Measurements from ENCODE around the gene CGNL1. TPM values are rescaled to one million over a fixed set of nuclear protein-coding genes. Genes with fewer than 3 reads are reported as not detected.

The CGNL1 gene
- total RNA-seq, 4 donors from 2014 or later: 9.6 to 21.3 (median 13.1) TPM

DNA sequence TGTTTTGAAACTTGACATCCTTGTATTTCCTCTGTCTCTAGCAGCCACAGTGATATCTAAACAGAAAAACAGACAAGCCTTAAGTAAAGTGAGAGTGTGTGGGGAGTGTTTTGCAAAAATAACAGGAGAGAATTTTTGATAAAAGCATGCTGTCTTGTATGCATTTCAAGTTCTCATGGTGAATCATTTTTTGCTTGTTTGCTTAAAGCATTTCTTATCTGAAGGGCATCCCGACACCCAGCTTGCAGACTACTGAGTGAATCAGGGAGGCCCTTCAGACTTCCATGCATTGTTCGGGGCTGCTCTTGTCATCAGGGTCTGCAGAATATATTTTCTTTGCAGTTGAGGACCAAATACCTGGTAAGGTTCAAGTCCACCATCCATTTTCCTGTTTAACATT lies 8.5 kb downstream of the CGNL1 start:
- H3K4me3 ChIP-seq: no peak overlapping the region
- no peak for DNase-seq (ENCODE audit: extremely low spot score)
- WGBS: 67% methylated on average over 2 of the region's 2 CpGs
- peaks cover 32 to 83% (median 74%) of the 10 kb centered on the region in 4 donors for H3K4me1 ChIP-seq
- intact Hi-C loops (cut with DNase I): no loop called here
- H3K36me3 ChIP-seq: no peaks in the 10 kb centered on the region
- no peaks in the 10 kb centered on the region for H3K27me3 ChIP-seq
- TF ChIP-seq POLR2AphosphoS5 (IDR thresholded peaks at IDR 0.05) (no peak), EP300 (IDR thresholded peaks at IDR 0.05) (no peak), POLR2A (IDR thresholded peaks at IDR 0.05; ENCODE audit: low read depth) (no peak)
- TF ChIP-seq, protein P1, sequence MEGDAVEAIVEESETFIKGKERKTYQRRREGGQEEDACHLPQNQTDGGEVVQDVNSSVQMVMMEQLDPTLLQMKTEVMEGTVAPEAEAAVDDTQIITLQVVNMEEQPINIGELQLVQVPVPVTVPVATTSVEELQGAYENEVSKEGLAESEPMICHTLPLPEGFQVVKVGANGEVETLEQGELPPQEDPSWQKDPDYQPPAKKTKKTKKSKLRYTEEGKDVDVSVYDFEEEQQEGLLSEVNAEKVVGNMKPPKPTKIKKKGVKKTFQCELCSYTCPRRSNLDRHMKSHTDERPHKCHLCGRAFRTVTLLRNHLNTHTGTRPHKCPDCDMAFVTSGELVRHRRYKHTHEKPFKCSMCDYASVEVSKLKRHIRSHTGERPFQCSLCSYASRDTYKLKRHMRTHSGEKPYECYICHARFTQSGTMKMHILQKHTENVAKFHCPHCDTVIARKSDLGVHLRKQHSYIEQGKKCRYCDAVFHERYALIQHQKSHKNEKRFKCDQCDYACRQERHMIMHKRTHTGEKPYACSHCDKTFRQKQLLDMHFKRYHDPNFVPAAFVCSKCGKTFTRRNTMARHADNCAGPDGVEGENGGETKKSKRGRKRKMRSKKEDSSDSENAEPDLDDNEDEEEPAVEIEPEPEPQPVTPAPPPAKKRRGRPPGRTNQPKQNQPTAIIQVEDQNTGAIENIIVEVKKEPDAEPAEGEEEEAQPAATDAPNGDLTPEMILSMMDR (IDR thresholded peaks at IDR 0.05): no peak
- peak overlapping the region in 3 of 4 donors; percentile 62 to 73 (median 73) for H3K27ac ChIP-seq (replicated peaks in 1 of 4)
- H3K9me3 ChIP-seq: no peaks in the 10 kb centered on the region

DNA sequence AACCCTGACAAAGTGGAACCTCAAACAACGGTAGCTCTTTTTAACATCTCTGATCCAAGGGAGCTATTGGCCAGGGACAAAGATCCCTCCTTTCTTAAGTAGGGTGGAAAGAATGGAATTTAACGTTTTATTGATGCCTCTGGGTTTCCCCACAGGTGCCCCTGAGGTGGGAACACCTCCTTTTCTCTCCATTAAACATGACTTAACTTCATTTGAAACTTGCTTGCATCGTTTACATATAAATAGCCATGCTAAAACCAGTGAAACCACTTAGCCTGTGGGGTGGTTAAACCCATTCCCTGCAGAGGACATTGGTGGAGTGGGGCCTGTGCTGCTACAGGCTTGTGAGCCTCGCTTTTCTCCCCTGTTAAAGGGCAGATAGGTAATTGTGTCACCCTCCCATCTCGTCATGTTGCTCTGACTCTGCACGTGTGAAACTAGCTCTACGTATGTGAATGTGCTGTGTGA lies 9.7 kb downstream of the CGNL1 start:
- TF ChIP-seq, protein P1 (IDR thresholded peaks at IDR 0.05): no peak
- TF ChIP-seq POLR2AphosphoS5 (IDR thresholded peaks at IDR 0.05) (no peak), EP300 (IDR thresholded peaks at IDR 0.05) (no peak), POLR2A (IDR thresholded peaks at IDR 0.05; ENCODE audit: low read depth) (no peak)
- Histone ChIP-seq H3K4me3 (no peak overlapping the region), H3K9me3 (no peaks in the 10 kb centered on the region), H3K27ac (replicated peaks in 1 of 4) (no peak overlapping the region), H3K27me3 (no peaks in the 10 kb centered on the region), H3K4me1 (peaks cover 32 to 82% (median 74%) of the 10 kb centered on the region in 4 donors), H3K36me3 (no peaks in the 10 kb centered on the region)
- intact Hi-C loops (cut with DNase I): no loop called here
- DNase-seq (ENCODE audit: extremely low spot score): no peak
- 90% methylated on average over 7 of the region's 7 CpGs for WGBS

DNA sequence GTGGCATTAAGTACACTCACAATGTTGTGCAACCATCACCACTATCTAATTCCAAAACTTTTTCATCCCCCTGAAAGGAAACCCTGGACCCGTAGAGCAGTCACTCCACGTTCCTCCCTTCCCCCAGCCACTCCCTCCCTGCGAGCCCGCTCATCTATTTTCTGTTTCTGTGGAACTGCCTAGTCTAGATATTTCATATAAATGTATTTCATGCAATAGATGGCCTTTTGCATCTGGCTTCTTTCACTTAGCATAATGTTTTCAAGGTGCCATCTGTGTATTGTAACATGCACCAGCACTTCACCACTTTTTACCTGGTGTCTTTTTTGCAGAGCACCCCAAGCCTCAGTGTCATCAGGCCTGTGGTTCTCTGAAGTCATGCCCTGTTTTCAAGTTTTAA lies 10.7 kb downstream of the CGNL1 start:
- Histone ChIP-seq H3K9me3 (no peaks in the 10 kb centered on the region), H3K4me1 (peaks cover 32 to 73% (median 66%) of the 10 kb centered on the region in 4 donors), H3K36me3 (no peaks in the 10 kb centered on the region), H3K27ac (replicated peaks in 1 of 4) (peak overlapping the region; percentile 73 to 79 (median 78)), H3K27me3 (no peaks in the 10 kb centered on the region), H3K4me3 (no peak overlapping the region)
- WGBS: 40% methylated on average over 4 of the region's 4 CpGs
- TF ChIP-seq POLR2AphosphoS5 (IDR thresholded peaks at IDR 0.05) (no peak), EP300 (IDR thresholded peaks at IDR 0.05) (no peak), POLR2A (IDR thresholded peaks at IDR 0.05; ENCODE audit: low read depth) (no peak)
- TF ChIP-seq, protein P1 (IDR thresholded peaks at IDR 0.05): no peak
- intact Hi-C loops (cut with DNase I): no loop called here
- DNase-seq (ENCODE audit: extremely low spot score): no peak

DNA sequence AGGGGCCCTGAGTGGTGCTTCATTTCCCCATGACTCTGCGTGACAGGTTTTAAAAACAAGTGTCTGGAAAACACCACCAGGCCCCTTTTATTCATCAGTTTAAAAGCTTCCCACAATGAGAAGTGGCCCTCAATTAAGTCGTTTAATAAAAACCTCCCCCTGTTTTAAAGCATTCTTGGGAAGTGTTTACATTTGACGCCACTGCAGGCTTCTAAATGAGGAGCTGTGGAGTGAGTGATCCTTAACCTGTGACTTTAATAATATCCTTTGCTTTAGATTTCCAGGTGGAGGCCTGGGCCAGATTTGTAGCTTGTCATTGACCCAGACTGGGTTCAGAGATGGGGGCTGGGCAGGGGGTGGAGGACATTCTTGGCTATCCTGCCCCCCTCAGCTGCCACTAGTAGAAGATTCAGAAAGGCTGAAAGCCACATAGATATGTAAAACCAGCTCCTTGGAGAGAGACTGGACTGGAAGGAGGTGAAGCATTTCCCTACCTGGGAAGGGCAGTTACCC lies 11.3 kb downstream of the CGNL1 start:
- peak overlapping the region; percentile 73 to 79 (median 78) for H3K27ac ChIP-seq (replicated peaks in 1 of 4)
- H3K27me3 ChIP-seq: no peaks in the 10 kb centered on the region
- no peaks in the 10 kb centered on the region for H3K9me3 ChIP-seq
- no peaks in the 10 kb centered on the region for H3K36me3 ChIP-seq
- no peak overlapping the region for H3K4me3 ChIP-seq
- H3K4me1 ChIP-seq: peaks cover 29 to 67% (median 59%) of the 10 kb centered on the region in 4 donors
- TF ChIP-seq POLR2AphosphoS5 (IDR thresholded peaks at IDR 0.05) (no peak), POLR2A (IDR thresholded peaks at IDR 0.05; ENCODE audit: low read depth) (no peak), EP300 (IDR thresholded peaks at IDR 0.05) (no peak)
- TF ChIP-seq, protein P1 (IDR thresholded peaks at IDR 0.05): no peak
- intact Hi-C loops (cut with DNase I): no loop called here
- 33% methylated on average over 3 of the region's 3 CpGs for WGBS
- DNase-seq (ENCODE audit: extremely low spot score): no peak

DNA sequence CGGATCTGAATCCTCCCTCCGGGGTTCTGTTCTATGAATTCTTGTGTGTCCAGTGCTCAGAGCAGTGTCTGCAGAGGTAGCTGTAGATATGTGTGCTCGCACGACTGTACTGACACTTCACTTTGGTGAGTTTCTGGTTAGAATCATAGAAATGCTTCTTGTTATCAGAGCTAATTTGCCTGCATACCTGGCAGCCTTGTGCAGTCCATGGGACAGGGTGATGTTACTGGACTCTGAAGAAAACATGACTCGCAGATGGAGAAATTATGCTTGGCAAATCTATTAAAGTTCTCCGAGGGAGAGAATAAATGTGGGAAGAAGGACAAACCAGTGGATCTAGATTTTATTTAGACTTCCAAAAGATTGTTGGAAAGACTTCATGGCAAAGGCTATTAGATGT lies 12.2 kb downstream of the CGNL1 start:
- DNase-seq (ENCODE audit: extremely low spot score): no peak
- H3K27ac ChIP-seq (replicated peaks in 1 of 4): peak overlapping the region; percentile 73 to 79 (median 78)
- no peaks in the 10 kb centered on the region for H3K27me3 ChIP-seq
- TF ChIP-seq POLR2A (IDR thresholded peaks at IDR 0.05; ENCODE audit: low read depth) (no peak), EP300 (IDR thresholded peaks at IDR 0.05) (no peak), POLR2AphosphoS5 (IDR thresholded peaks at IDR 0.05) (no peak)
- TF ChIP-seq, protein P1 (IDR thresholded peaks at IDR 0.05): no peak
- WGBS: 62% methylated on average over 6 of the region's 6 CpGs
- no peak overlapping the region for H3K4me3 ChIP-seq
- H3K9me3 ChIP-seq: no peaks in the 10 kb centered on the region
- no peaks in the 10 kb centered on the region for H3K36me3 ChIP-seq
- peaks cover 23 to 59% (median 51%) of the 10 kb centered on the region in 4 donors for H3K4me1 ChIP-seq
- intact Hi-C loops (cut with DNase I): no loop called here

Measured in esophagus muscularis mucosa (tissue), 4 donors.